MCF 10A (cell line): ENCODE results near the gene SPATA21. TPM values are rescaled to one million over a fixed set of nuclear protein-coding genes. Genes with fewer than 3 reads are reported as not detected.
"Not testable (repeated sequence)": the region's sequence is repeated elsewhere in the genome, so short reads cannot be mapped to it uniquely, and the experiment has no call there.

Source experiments
- BruUV-seq: library from RNA; stranded (reverse); fragments of 400-500 nt; replicated peaks from 2 replicates; lab custom pipeline; 2021; lab: Mats Ljungman, UMichigan
- CTCF ChIA-PET: fragments of 300-600 bp; sonication (Branson Sonifier 250); formaldehyde crosslinking; extraction: SDS; loops from one replicate; lab custom pipeline; 2021; ENCODE audit warnings: antibody characterized with exemption, inconsistent platforms; lab: Yijun Ruan, JAX
- POLR2A ChIA-PET: fragments of 300-600, 350-650 bp; sonication (Branson Sonifier 250); formaldehyde crosslinking; extraction: SDS; loops from one replicate; lab custom pipeline; 2020; ENCODE audit warnings: antibody characterized with exemption, inconsistent platforms; lab: Yijun Ruan, JAX
- DNase-seq: peaks from one replicate; pipeline ENCODE4 v3.0.0-alpha.2; 2018; ENCODE audit not compliant: unreplicated experiment
- H3K27ac Mint-ChIP-seq: one replicate; pipeline ENCODE4 v1.8.0; 2022; ENCODE audit warnings: mild to moderate bottlenecking, low read depth, mixed read lengths; ENCODE audit not compliant: unreplicated experiment
- H3K27me3 Mint-ChIP-seq: one replicate; pipeline ENCODE4 v1.8.0; 2022; ENCODE audit warnings: mixed read lengths; ENCODE audit not compliant: insufficient read depth, unreplicated experiment
- H3K36me3 Mint-ChIP-seq: one replicate; pipeline ENCODE4 v1.8.0; 2022; ENCODE audit warnings: mild to moderate bottlenecking, moderate library complexity, mixed read lengths; ENCODE audit not compliant: insufficient read depth, unreplicated experiment
- H3K4me1 Mint-ChIP-seq: one replicate; pipeline ENCODE4 v1.8.0; 2022; ENCODE audit warnings: mixed read lengths; ENCODE audit not compliant: insufficient read depth, unreplicated experiment
- H3K4me3 Mint-ChIP-seq: one replicate; pipeline ENCODE4 v1.8.0; 2022; ENCODE audit warnings: mild to moderate bottlenecking, moderate library complexity, mixed read lengths; ENCODE audit not compliant: unreplicated experiment
- H3K9me3 Mint-ChIP-seq: one replicate; pipeline ENCODE4 v1.8.0; 2022; ENCODE audit warnings: mixed read lengths; ENCODE audit not compliant: unreplicated experiment
- intact Hi-C: fragments of 100-400 bp; cut with micrococcal nuclease; formaldehyde crosslinking; loops from 2 replicates; pipeline ENCODE4 v1.14.1; 2022
- total RNA-seq: library from RNA; stranded (reverse); gene quantifications from 2 replicates; pipeline ENCODE4 v1.2.3, GENCODE V29; 2022
- TF ChIP-seq, protein P1 (sequence below): fragments of 200-600 bp; IDR thresholded peaks from one replicate; pipeline ENCODE4 v1.8.0; 2022; ENCODE audit warnings: antibody characterized with exemption, mild to moderate bottlenecking; ENCODE audit not compliant: unreplicated experiment

Gene SPATA21
- total RNA-seq, 1 experiment from 2014 or later: not detected

DNA sequence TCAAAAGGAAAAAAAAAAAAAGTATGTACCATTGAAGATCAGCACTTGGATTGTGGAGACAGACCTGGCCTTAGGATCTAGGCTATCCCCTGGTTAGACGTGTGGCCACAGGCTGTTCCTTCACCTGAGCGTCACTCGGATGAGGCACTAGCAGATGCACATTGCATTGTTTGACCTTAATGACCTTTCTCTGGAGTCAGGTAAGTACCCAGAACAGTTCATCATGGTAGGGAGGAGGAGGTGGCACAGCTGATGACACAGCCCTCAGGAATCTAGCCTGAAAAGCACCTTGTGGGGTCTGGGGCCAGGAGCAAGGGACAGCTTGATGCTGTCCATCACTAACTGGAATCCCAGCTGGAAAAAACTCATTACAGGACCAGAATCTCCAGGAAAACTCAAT lies 24.5 kb upstream of the SPATA21 start:
- Mint-ChIP-seq H3K4me3 (no peak overlapping the region), H3K27me3 (no peaks in the 10 kb centered on the region), H3K9me3 (no peaks in the 10 kb centered on the region), H3K36me3 (peaks cover 57% of the 10 kb centered on the region), H3K27ac (no peak overlapping the region), H3K4me1 (no peaks in the 10 kb centered on the region)
- no peak for DNase-seq
- intact Hi-C loops: no loop called here
- TF ChIP-seq, protein P1, sequence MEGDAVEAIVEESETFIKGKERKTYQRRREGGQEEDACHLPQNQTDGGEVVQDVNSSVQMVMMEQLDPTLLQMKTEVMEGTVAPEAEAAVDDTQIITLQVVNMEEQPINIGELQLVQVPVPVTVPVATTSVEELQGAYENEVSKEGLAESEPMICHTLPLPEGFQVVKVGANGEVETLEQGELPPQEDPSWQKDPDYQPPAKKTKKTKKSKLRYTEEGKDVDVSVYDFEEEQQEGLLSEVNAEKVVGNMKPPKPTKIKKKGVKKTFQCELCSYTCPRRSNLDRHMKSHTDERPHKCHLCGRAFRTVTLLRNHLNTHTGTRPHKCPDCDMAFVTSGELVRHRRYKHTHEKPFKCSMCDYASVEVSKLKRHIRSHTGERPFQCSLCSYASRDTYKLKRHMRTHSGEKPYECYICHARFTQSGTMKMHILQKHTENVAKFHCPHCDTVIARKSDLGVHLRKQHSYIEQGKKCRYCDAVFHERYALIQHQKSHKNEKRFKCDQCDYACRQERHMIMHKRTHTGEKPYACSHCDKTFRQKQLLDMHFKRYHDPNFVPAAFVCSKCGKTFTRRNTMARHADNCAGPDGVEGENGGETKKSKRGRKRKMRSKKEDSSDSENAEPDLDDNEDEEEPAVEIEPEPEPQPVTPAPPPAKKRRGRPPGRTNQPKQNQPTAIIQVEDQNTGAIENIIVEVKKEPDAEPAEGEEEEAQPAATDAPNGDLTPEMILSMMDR: no peak
- BruUV-seq: no TSS peak
- ChIA-PET POLR2A (interaction anchor here (0.7 kb wide), 1 partner anchor 155 kb away, joined by 3 read pairs; no protein-coding TSS in a partner anchor), CTCF (interaction anchor here (1.2 kb wide), 1 partner anchor 21 kb away, joined by 3 read pairs; the partner anchor contains the start of gene NECAP2)

DNA sequence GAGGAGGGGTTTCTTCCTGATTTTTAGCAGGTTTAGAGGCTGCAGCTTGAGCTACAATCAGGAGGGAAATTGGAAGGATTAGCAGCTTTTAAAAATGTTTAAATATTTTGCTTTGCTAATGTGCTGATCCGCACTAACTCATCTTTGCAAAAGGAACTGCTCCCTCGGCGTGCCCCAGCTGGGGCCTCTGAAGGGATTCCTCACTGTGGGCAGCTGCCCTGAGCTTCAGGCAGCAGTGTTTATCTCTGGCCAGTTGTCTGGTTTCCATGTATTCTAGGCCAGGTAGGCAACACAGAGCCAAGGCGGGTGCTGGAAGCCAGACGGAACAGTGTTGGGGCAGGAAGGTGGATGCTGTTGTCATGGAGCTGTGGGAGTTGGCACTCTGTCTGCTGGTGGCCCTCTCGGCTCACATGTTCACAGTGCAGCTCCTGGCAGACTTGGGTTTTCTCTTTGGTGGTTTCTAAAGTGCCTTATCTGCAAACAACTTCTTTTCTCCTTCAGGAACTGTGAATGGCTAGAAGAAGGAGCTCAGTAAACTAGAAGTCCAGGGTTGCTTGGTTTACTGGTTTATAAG lies 22.2 kb upstream of the SPATA21 start:
- Mint-ChIP-seq H3K27ac (no peak overlapping the region), H3K4me1 (no peaks in the 10 kb centered on the region), H3K4me3 (no peak overlapping the region), H3K27me3 (no peaks in the 10 kb centered on the region), H3K36me3 (peaks cover 79% of the 10 kb centered on the region), H3K9me3 (no peaks in the 10 kb centered on the region)
- no peak for DNase-seq
- TF ChIP-seq, protein P1: no peak
- no TSS peak for BruUV-seq
- intact Hi-C loops: no loop called here
- ChIA-PET CTCF (interaction anchor here (0.7 kb wide), 1 partner anchor 151 kb away, joined by 3 read pairs; no protein-coding TSS in a partner anchor), POLR2A (interaction anchor here (0.9 kb wide), 1 partner anchor 9 kb away, joined by 5 read pairs; no protein-coding TSS in a partner anchor)

DNA sequence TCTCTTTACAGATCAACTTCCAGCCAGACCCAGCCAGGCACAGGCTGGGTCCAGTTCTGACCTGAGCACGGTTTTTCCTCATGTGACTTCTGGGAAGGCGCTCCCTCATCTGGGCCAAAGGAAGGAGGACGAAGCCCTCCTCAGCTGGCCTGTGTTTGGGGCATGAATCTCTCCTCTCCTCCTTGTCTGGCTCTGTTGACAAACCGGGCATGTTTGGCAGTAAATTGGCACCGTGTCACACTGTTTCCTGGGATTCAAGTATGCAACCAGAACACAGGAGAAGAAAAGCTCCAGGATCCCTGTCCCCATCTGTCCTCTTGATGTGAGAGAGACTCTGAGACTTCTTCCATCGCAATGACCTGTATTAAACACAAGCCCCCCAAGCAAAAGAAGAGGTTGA lies 21.6 kb upstream of the SPATA21 start:
- H3K4me3 Mint-ChIP-seq: no peak overlapping the region
- H3K27ac Mint-ChIP-seq: no peak overlapping the region
- TF ChIP-seq, protein P1: no peak
- CTCF ChIA-PET: interaction anchor here (0.6 kb wide), 2 partner anchors 9 to 1148 kb away, joined by 3 read pairs; no protein-coding TSS in a partner anchor
- peaks cover 79% of the 10 kb centered on the region for H3K36me3 Mint-ChIP-seq
- no peaks in the 10 kb centered on the region for H3K9me3 Mint-ChIP-seq
- no peaks in the 10 kb centered on the region for H3K27me3 Mint-ChIP-seq
- H3K4me1 Mint-ChIP-seq: no peaks in the 10 kb centered on the region
- no peak for DNase-seq
- POLR2A ChIA-PET: interaction anchor here (0.9 kb wide), 1 partner anchor 10 kb away, joined by 5 read pairs; no protein-coding TSS in a partner anchor
- intact Hi-C loops: no loop called here
- no TSS peak for BruUV-seq

DNA sequence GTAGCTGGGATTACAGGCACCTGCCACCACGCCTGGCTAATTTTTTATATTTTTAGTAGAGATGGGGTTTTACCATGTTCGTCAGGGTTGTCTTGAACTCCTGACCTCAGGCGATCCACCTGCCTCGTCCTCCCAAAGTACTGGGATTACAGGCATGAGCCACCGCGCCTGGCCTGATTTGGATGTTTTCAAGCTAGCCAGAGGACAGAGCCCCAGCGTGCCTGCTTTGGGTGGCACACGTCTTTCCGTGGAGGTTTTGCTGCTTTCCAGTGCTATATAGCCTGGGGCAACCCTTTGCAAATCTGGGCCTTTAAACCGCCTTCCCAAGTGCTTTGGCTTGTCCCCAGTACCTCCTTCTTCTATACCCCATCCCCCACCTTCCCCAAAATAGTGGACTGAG lies 18.9 kb upstream of the SPATA21 start:
- H3K9me3 Mint-ChIP-seq, DNase-seq, H3K4me1 Mint-ChIP-seq, CTCF ChIA-PET, H3K27me3 Mint-ChIP-seq, intact Hi-C loops, H3K27ac Mint-ChIP-seq, H3K4me3 Mint-ChIP-seq, BruUV-seq: not testable (repeated sequence)
- H3K36me3 Mint-ChIP-seq: peaks cover 92% of the 10 kb centered on the region
- POLR2A ChIA-PET: interaction anchor here (1.9 kb wide), 1 partner anchor 16 kb away, joined by 5 read pairs; the partner anchor contains the start of gene NECAP2

DNA sequence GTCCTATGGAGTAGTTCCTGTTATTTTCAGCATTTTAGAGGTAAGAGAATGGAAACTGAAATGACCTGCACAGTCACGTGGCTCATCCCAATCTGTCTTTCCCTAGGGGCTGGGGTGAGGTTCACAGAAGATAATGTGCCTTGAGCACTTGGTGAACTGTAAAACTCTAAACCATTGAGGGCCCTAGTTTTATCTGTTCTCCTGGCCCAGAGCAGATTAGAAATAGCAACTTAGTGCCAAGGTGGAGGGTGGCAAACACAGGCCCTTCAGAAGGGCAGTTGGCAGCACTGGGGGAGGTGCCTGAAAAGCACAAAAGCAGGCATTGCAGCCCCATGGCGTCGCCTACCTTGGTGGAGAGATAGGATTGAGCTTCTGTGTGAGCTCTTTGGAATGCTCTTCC lies 17.7 kb upstream of the SPATA21 start:
- H3K36me3 Mint-ChIP-seq: peaks cover 92% of the 10 kb centered on the region
- H3K27me3 Mint-ChIP-seq, CTCF ChIA-PET, H3K27ac Mint-ChIP-seq, H3K9me3 Mint-ChIP-seq, DNase-seq, H3K4me1 Mint-ChIP-seq, H3K4me3 Mint-ChIP-seq, BruUV-seq, intact Hi-C loops: not testable (repeated sequence)
- POLR2A ChIA-PET: interaction anchor here (0.6 to 1.9 kb wide), 2 partner anchors 15 to 86 kb away, joined by 3 to 5 read pairs; partner anchors contain the start of gene NECAP2
